GM12878 (cell line): ENCODE data around the gene AXDND1. TPM values are rescaled to one million over a fixed set of nuclear protein-coding genes. Genes with fewer than 3 reads are reported as not detected.

Experiments used
- ATAC-seq: fragments of 200-7000 bp; cut with Tn5 transposase; 3 replicates; pipeline ENCODE4 v1.9.1; 2020; ENCODE audit warnings: mild to moderate bottlenecking, moderate library complexity
- BruUV-seq: library from RNA; stranded (reverse); fragments of 400-500 nt; replicated peaks from 2 replicates; lab custom pipeline; 2021; lab: Mats Ljungman, UMichigan
- CTCF ChIA-PET: fragments of 300-600 bp; sonication (Branson Sonifier 250); formaldehyde crosslinking; extraction: SDS; loops from one replicate; lab custom pipeline; 2021; ENCODE audit warnings: inconsistent platforms; lab: Yijun Ruan, JAX
- POLR2A ChIA-PET: fragments of 350-600 bp; formaldehyde crosslinking; extraction: SDS; loops from one replicate; lab custom pipeline; 2021; ENCODE audit warnings: inconsistent platforms; lab: Charles Lee
- RAD21 ChIA-PET: fragments of 300-600 bp; sonication (Branson Sonifier 250); formaldehyde crosslinking; loops from one replicate; lab custom pipeline; 2023; ENCODE audit warnings: antibody characterized with exemption; ENCODE audit not compliant: unreplicated experiment; lab: Charles Lee
- SMC1A ChIA-PET: fragments of 300-600 bp; sonication (Branson Sonifier 250); formaldehyde crosslinking; loops from one replicate; lab custom pipeline; 2023; ENCODE audit not compliant: unreplicated experiment, uncharacterized antibody; lab: Charles Lee
- DNase-seq: peaks from one replicate; pipeline ENCODE4 v3.0.0-alpha.2; 2011; ENCODE audit warnings: low read depth, low spot score
- FAIRE-seq: peaks from 3 replicates; lab custom pipeline; 2011; peaks lifted over from hg19 to GRCh38; lab: Jason Lieb, UNC
- H2AFZ ChIP-seq: 2 replicates; pipeline ENCODE4 v1.6.0; 2011; ENCODE audit warnings: low read depth, low read length, control low read depth; ENCODE audit not compliant: control insufficient read depth
- H3K27ac ChIP-seq: 2 replicates; pipeline ENCODE4 v1.5.1; 2011; ENCODE audit warnings: control low read depth; ENCODE audit not compliant: control insufficient read depth, insufficient read depth
- H3K27me3 ChIP-seq, 2 experiments: replicated peaks in 1 of 2; 2 replicates each; pipeline versions ENCODE4 v1.6.0 to v1.6.1; 2011; ENCODE audit warnings: low read length in 1 of 2; ENCODE audit not compliant: control insufficient read depth in 2 of 2, insufficient read depth in 2 of 2
- H3K36me3 ChIP-seq, 2 experiments: 2 replicates each; pipeline ENCODE4 v1.5.1; 2011; ENCODE audit warnings: low read length in 1 of 2; ENCODE audit not compliant: control insufficient read depth in 2 of 2, insufficient read depth in 2 of 2
- H3K4me1 ChIP-seq: 2 replicates; pipeline ENCODE4 v1.6.1; 2011; ENCODE audit warnings: mild to moderate bottlenecking, low read length, moderate library complexity, mixed read lengths; ENCODE audit not compliant: control insufficient read depth, insufficient read depth
- H3K4me2 ChIP-seq: 2 replicates; pipeline ENCODE4 v1.6.0; 2011; ENCODE audit warnings: control low read depth; ENCODE audit not compliant: control insufficient read depth, insufficient read depth
- H3K4me3 ChIP-seq: fragments of 200-600 bp; sonication (generic); 2 replicates; pipeline ENCODE4 v1.5.1; 2016
- H3K79me2 ChIP-seq: 2 replicates; pipeline ENCODE4 v1.6.0; 2011; ENCODE audit warnings: low read length; ENCODE audit not compliant: control insufficient read depth, insufficient read depth
- H3K9ac ChIP-seq: 2 replicates; pipeline ENCODE4 v1.8.0; 2011; ENCODE audit warnings: low read length, control low read depth, mixed read lengths; ENCODE audit not compliant: control insufficient read depth, insufficient read depth
- H3K9me3 ChIP-seq: replicated peaks from 3 replicates; pipeline ENCODE4 v1.5.1; 2011; ENCODE audit warnings: mild to moderate bottlenecking, low read length; ENCODE audit not compliant: control insufficient read depth, insufficient read depth
- H4K20me1 ChIP-seq: 2 replicates; pipeline ENCODE4 v1.6.0; 2011; ENCODE audit not compliant: control insufficient read depth, insufficient read depth
- CREM ChIP-seq: IDR thresholded peaks from 2 replicates; pipeline ENCODE4 v1.6.1; 2014; ENCODE audit warnings: antibody characterized with exemption, low read depth
- DPF2 ChIP-seq: fragments of 450-650 bp; IDR thresholded peaks from 2 replicates; pipeline ENCODE4 v1.6.1; 2017; ENCODE audit warnings: mild to moderate bottlenecking
- E2F4 ChIP-seq: IDR thresholded peaks from 2 replicates; pipeline ENCODE4 v1.6.1; 2012; ENCODE audit warnings: low read depth, low read length, improper control_type of control experiment
- FOXM1 ChIP-seq: IDR thresholded peaks from 2 replicates; pipeline ENCODE4 v1.6.1; 2012; ENCODE audit warnings: low read depth, mild to moderate bottlenecking, inconsistent platforms, low read length, moderate library complexity
- POU2F2 ChIP-seq: IDR thresholded peaks from 3 replicates; pipeline ENCODE4 v1.6.1; 2011; ENCODE audit warnings: low read depth, mild to moderate bottlenecking, low read length, borderline replicate concordance
- RB1 ChIP-seq: fragments of 450-650 bp; formaldehyde crosslinking; IDR thresholded peaks from 2 replicates; pipeline ENCODE4 v1.6.1; 2017; ENCODE audit warnings: mild to moderate bottlenecking, borderline replicate concordance
- RFX5 ChIP-seq: IDR thresholded peaks from 2 replicates; pipeline ENCODE4 v1.6.1; 2011; ENCODE audit warnings: low read depth, low read length, improper control_type of control experiment
- SPI1 ChIP-seq: IDR thresholded peaks from 2 replicates; pipeline ENCODE4 v1.6.1; 2011; ENCODE audit warnings: low read depth, mild to moderate bottlenecking, low read length, moderate library complexity, borderline replicate concordance; ENCODE audit not compliant: insufficient read depth
- ZNF384 ChIP-seq: IDR thresholded peaks from 2 replicates; pipeline ENCODE4 v1.6.1; 2012; ENCODE audit warnings: low read depth, mild to moderate bottlenecking, low read length, improper control_type of control experiment, borderline replicate concordance
- WGBS: methylation state at CpG from one replicate; pipeline ENCODE4 v1.1.6; 2016; ENCODE audit warnings: low lambda C conversion rate; ENCODE audit not compliant: insufficient replicate concordance, insufficient coverage; ENCODE audit errors: missing lambda C conversion rate; 5-methylcytosine and 5-hydroxymethylcytosine counted together
- in situ Hi-C: fragments of 300-500 bp; cut with MboI; formaldehyde crosslinking; loops from 9 replicates; pipeline ENCODE4 v1.14.3; 2018; ENCODE audit warnings: mixed read lengths
- intact Hi-C: fragments of 100-400 bp; cut with micrococcal nuclease; formaldehyde crosslinking; loops from one replicate; pipeline ENCODE4 v1.14.2; 2022; ENCODE audit not compliant: unreplicated experiment
- polyA plus RNA-seq, 11 experiments: library from polyadenylated mRNA; depleted of rRNA in 4 of 11; unstranded in 6 of 11; stranded (reverse) in 5 of 11; fragments of >200 nt; fragmentation: Nextera tagmentation in 4 of 11; fragmentation: Illumina TruSeq in 1 of 11; extraction: Ambion mirVana in 4 of 11; extraction: Trizol in 1 of 11; gene quantifications; 1 replicate in 1 of 11; 2 replicates in 10 of 11; pipeline versions ENCODE4 v1.2.1 to v1.2.3, GENCODE V29; 2011 to 2016; ENCODE audit warnings: inconsistent platforms in 2 of 11, missing spikeins in 2 of 11, low read depth in 1 of 11
- total RNA-seq, 4 experiments: library from RNA; depleted of rRNA in 3 of 4; stranded (reverse); fragments of >200 nt in 3 of 4; fragmentation: Illumina TruSeq in 1 of 4; extraction: Trizol in 1 of 4; gene quantifications; 2 replicates each; pipeline versions ENCODE4 v1.2.1 to v1.2.3, GENCODE V29; 2013 to 2021

The AXDND1 gene
- total and polyA plus RNA-seq, 10 of the 15 experiments (the other 5 are each of a cell fraction or from before 2014, with no cell fraction given), result 0.12 to 0.84 (median 0.42) TPM

DNA sequence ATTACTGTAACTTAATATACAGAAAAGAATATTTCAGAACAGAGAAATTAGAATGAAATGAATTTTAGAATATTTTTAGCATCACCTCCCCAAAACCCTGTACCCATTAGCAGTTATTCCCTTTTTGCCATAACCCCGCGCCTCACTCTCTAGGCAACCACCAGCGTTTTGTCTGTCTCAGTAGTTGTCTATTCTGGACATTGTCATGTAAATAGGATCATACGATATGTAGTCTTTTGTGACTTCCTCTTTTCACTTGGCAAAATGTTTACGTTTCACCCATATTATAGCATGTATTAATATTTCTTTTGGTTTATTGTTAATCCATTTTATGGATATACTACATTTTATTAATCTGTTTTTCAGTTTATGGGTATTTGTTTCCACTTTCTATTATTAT, 47.3 kb upstream of the AXDND1 start:
- H3K4me3 ChIP-seq, result no peak overlapping the region
- no peak overlapping the region for H3K4me2 ChIP-seq
- no peak overlapping the region for H3K9ac ChIP-seq
- ATAC-seq, result peak; percentile 73
- no peak for DNase-seq
- no peaks in the 10 kb centered on the region; the same call in 2 of the 3 replicates for H3K9me3 ChIP-seq
- H3K36me3 ChIP-seq, result peaks cover 0 to 2% of the 10 kb centered on the region in 2 experiments; a peak in 2 of 4 replicates
- BruUV-seq, result no TSS peak
- SMC1A ChIA-PET, result interaction anchor here (0.9 to 3.5 kb wide), 4 partner anchors 18 to 192 kb away, joined by 3 to 21 read pairs (median 8); partner anchors contain the start of gene SOAT1
- 81% methylated on average over 5 of the region's 5 CpGs for WGBS
- RAD21 ChIA-PET, result interaction anchor here (0.8 to 1.0 kb wide), 2 partner anchors 24 to 193 kb away, joined by 3 read pairs; no protein-coding TSS in a partner anchor
- TF ChIP-seq RFX5 (no peak), SPI1 (peak; percentile 87), DPF2 (no peak)
- TF ChIP-seq, all 136 proteins: peak for 1
- intact Hi-C loops (no loop called here), in situ Hi-C loops (no loop called here)
- Histone ChIP-seq H3K27me3 (no peaks in the 10 kb centered on the region), H4K20me1 (no peaks in the 10 kb centered on the region), H3K27ac (0 out of 2 replicates have a peak overlapping the region, but pooled peaks have one; percentile 66), H2AFZ (no peak overlapping the region), H3K79me2 (peaks cover 2% of the 10 kb centered on the region), H3K4me1 (no peaks in the 10 kb centered on the region; the same call in 1 of the 2 replicates)
- FAIRE-seq, result no peak
- ChIA-PET POLR2A (interaction anchor here (0.6 kb wide), 1 partner anchor 102 kb away, joined by 4 read pairs; no protein-coding TSS in a partner anchor), CTCF (interaction anchor here (1.1 kb wide), 1 partner anchor 8 kb away, joined by 4 read pairs; no protein-coding TSS in a partner anchor)

GRCh38 chr1:179321533-179322216, 44.1 kb upstream of the AXDND1 start:
- FAIRE-seq, result no peak
- peaks cover 2% of the 10 kb centered on the region for H3K79me2 ChIP-seq

More at GRCh38 chr1:179321533-179322216, 44.1 kb upstream of the AXDND1 start:
- no peaks in the 10 kb centered on the region; the same call in 2 of the 3 replicates for H3K9me3 ChIP-seq
- no peak overlapping the region for H3K27ac ChIP-seq
- intact Hi-C loops, result no loop called here
- no TSS peak for BruUV-seq
- no peak overlapping the region for H3K9ac ChIP-seq
- ChIA-PET RAD21 (no interaction called here), CTCF (no interaction called here), SMC1A (no interaction called here), POLR2A (no interaction called here)
- 90% methylated on average over 5 of the region's 5 CpGs for WGBS
- in situ Hi-C loops, result no loop called here
- H3K36me3 ChIP-seq, result peaks cover 0 to 5% of the 10 kb centered on the region in 2 experiments; a peak in 2 of 4 replicates
- no peak overlapping the region for H3K4me3 ChIP-seq
- H2AFZ ChIP-seq, result no peak overlapping the region
- DNase-seq (no peak), ATAC-seq (no peak)
- no peaks in the 10 kb centered on the region for H3K27me3 ChIP-seq
- H3K4me2 ChIP-seq, result no peak overlapping the region
- no peaks in the 10 kb centered on the region for H4K20me1 ChIP-seq
- no peaks in the 10 kb centered on the region; the same call in 1 of the 2 replicates for H3K4me1 ChIP-seq
- no peak for TF ChIP-seq RB1
- no peak for TF ChIP-seq CREM
- no peak for TF ChIP-seq E2F4
- no peak for TF ChIP-seq FOXM1
- TF ChIP-seq ZNF384, result no peak
- TF ChIP-seq SPI1, result no peak
- no peak for TF ChIP-seq POU2F2
